Epithelial cell of prostate (primary cell): ENCODE results near the gene FUNDC1.

Experiments used
- DNase-seq: peaks from one replicate; pipeline ENCODE4 v3.0.0-alpha.2; 2011; ENCODE audit warnings: low read depth, low spot score
- H3K27ac ChIP-seq: fragments of 450-650 bp; 2 replicates; pipeline ENCODE4 v1.5.1; 2017; ENCODE audit warnings: mild to moderate bottlenecking

Gene FUNDC1

DNA sequence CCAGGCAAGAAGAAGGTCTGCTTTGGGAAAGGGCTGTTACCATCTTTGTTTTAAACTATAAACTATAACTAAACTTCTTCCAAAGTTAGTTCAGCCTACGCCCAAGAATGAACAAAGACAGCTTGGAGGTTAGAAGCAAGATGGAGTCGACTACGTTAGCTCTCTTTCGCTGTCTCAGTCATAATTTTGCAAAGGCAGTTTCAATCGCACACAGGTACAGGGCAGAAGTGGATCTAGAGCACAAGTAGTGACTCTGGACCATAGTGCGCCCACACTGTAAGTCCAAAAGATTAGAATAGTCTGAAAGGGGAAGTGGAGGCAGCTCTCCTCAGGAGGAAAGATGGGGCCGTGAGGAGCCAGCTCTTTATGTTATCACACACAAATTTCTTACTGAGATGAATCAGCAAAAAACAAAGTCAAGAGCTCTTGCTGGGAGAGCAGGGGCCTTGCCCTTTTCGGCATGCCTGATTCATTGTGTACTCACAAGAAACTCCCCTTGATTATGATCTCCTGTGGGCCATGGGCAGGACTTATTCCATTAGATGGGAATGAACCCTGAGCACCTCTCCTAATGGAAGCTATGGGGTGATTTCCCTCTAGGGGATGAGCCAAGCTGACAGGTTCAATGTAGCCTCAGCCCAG lies 58.6 kb downstream of the FUNDC1 start:
- H3K27ac ChIP-seq: no peak overlapping the region
- DNase-seq: no peak

GRCh38 chrX:44482575-44482974 lies 60.1 kb downstream of the FUNDC1 start:
- H3K27ac ChIP-seq: no peak overlapping the region
- no peak for DNase-seq

- H3K27ac ChIP-seq: no peak overlapping the region
- DNase-seq: no peak
These were observed 62.1 kb downstream of the FUNDC1 start for GRCh38 chrX:44480591-44480990.

GRCh38 chrX:44474410-44474809 lies 68.2 kb downstream of the FUNDC1 start:
- no peak overlapping the region for H3K27ac ChIP-seq

More at GRCh38 chrX:44474410-44474809, 68.2 kb downstream of the FUNDC1 start:
- DNase-seq: no peak
